ENCODE measurements around the gene ANTXRL.
"Not testable (repeated sequence)": the region's sequence is repeated elsewhere in the genome, so short reads cannot be mapped to it uniquely, and the experiment has no call there.

ANTXRL gene

GRCh38 chr10:46255210-46255609 is 31.6 kb upstream of the ANTXRL start:
- not testable (repeated sequence) for DNase-seq

DNA sequence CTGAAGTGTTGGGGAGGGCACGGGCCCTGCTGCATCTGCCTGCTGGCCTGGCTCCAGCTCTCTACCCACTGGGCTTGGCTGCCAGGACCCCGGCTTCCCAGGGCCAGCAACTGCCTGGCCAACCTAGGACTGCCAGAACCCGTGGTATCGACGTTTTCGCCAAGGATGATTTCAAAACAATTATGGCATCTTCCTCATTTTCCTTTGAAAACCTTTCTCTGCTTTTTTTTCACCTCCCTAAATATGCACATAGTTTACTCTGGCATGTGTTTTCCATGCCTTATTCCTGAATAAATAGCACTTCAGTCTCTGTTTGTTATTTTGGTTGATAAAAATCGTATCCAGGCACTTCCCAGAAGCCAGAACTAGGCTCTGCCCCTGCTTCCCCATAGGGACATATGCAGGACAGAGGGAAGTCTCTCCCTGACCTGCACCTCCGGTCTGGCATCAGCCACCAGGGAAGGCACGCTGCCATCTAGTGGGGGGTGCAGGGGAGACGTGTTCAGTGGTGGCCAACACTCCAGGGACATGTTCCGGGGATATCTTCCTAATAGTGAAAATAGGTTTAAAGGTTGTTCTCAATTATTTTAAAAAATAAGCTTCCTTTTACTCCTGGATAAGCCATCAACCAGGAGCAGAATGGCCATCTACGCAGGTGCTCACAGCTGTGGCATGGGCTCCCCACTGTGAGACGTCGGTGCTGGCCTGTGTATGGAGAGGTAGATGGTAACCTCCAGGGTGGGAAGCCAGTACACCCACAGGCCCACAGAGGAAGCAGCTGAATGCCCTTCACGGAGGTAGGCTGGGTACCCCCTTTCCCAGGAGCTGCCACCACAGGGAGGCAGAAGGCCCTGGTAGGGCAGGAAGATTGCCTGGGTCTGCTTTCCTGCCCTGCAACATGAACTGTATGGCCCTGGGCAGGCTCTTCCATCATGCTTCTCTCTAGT is 30.7 kb upstream of the ANTXRL start:
- peak; percentile 1 for DNase-seq

GRCh38 chr10:46257099-46257498 is 29.7 kb upstream of the ANTXRL start:
- DNase-seq: no peak

GRCh38 chr10:46262906-46263560 is 23.8 kb upstream of the ANTXRL start:
- DNase-seq: not testable (repeated sequence)

DNA sequence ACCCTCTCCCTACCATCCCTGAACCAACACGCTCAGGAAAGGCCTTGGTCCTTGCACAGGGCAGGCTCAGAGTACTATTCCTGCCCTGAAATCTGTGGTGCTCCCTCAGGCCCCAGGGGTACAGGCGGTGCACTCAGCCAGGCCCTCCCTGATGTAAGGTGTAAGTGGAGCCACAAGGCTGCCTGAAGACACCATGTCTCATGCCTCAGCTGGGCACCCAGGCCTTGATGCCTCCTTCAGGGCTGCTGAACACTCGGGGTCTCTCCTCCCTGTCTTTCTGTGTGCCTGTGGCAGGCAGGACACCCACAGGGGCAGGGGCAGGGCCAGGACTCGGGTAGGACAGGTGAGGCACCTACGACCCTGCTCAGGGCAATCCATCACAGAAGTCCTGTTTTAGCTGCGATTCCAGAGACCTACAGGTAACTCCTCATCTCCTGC is 22.9 kb upstream of the ANTXRL start:
- DNase-seq: no peak

DNA sequence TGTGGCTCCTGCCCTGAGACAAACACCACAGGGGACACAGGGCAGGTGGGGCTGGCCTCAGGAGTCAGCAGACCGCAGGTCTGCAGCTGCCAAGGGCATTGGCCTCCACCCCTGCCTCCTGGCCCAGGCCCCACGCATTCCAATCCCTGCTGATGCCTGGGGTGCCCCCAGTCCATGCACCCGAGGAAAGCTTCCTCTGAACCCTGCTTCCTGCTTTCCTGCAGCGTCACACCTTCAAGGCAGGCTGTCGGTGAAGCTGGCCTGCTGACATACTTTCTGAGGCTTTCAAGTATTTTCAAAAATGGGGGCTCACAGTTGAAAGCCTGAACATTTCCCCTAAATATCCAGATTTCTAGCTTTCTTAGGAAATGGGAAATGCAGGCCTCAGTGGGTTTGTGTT is 22.5 kb upstream of the ANTXRL start:
- DNase-seq: no peak

DNA sequence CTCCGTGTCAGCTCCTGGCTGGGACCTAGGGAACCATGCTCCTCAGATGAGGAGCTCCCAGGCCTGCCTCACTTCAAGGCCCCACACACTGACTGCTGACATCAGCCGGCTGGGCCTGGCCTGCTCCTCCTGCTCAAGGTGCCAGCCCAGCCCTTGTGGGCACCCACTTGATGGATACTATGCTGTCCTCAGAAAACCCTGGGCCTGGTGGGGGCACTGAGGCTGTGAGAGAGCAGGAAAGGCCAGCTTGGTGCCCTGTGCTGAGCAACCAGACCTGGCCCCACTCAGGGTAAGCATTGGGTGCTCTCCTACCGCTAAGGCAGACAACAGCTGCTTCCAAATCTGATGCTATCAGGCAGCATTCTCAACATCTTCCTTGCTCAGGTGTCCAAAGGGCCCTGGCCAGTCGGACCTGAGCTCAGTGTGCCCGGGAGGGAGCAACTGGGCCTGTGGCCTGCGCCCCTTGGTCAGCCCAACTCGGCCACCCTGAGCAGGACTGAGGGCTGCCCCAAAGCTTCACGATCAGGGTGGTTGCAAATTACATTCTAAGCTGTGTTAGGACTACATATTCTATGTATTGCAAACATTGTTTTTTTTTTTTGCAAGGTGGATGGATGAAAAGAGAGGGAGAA is 21.9 kb upstream of the ANTXRL start:
- DNase-seq: no peak

DNA sequence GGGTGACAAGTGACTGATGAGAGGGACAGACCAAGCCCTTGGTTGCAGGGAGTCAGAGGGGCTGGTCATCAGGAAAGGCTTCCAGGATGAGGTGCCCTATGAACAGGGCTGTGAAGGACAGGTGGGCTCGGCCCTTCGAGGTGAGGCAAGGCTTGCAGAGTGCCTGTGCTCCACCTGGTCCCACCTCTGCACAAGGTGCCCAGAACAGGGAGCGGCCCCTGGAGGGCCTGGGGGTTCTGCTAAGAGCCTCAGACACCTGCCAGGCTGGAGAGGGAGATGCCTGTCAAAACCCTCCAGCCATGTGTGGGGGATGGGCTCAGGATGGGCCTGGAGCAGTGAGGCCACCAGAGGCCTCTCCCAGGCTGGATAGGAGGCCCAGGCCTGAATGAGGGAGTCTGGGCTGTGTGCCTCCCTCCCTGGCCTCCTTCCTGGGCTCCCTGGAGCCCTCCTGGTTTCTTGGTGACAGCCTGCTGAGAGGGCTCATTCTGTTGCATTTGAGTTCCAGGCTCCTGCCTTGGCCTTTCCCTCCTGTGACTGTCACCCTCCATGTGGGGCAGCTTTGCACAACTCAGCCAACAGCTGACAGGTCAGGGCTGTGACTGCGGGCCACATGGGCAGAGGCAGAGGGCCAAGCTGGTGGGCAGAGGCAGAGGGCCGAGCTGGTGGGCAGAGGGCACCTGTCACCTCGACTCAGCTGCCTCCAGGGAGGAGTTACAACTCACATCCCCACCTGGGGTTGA is 21.1 kb upstream of the ANTXRL start:
- DNase-seq: not testable (repeated sequence)

GRCh38 chr10:46266306-46266985 is 20.4 kb upstream of the ANTXRL start:
- DNase-seq: no peak

- no peak for DNase-seq
Observed at GRCh38 chr10:46267132-46267985, 19.4 kb upstream of the ANTXRL start.

- DNase-seq: no peak
Observed at GRCh38 chr10:46268076-46268881, 18.5 kb upstream of the ANTXRL start.

DNA sequence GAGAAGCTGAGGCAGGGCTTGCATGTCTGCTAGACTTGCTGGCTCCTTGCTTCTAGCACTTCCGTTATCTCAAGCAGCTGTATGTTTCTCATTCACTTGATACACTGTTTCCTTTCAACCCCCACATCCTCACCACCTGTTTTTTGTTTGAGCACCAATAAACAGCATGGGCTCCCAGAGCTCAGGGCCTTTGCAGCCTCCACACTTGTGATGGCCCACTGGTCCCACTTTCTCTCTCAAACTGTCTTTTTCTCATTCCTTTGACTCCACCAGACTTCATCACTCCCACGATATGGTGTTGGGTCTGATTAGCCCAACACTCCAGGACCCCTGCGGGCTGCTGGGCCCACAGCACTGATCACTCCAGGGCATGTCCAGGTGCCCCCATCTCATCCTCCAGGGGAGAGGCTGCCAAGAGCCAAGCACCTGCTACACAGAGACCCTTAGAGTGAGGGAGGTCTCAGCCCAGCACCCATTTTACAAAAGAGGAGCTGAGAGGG is 17.2 kb upstream of the ANTXRL start:
- not testable (repeated sequence) for DNase-seq

- no peak for DNase-seq
Observed at GRCh38 chr10:46270086-46270811, 16.5 kb upstream of the ANTXRL start.

DNA sequence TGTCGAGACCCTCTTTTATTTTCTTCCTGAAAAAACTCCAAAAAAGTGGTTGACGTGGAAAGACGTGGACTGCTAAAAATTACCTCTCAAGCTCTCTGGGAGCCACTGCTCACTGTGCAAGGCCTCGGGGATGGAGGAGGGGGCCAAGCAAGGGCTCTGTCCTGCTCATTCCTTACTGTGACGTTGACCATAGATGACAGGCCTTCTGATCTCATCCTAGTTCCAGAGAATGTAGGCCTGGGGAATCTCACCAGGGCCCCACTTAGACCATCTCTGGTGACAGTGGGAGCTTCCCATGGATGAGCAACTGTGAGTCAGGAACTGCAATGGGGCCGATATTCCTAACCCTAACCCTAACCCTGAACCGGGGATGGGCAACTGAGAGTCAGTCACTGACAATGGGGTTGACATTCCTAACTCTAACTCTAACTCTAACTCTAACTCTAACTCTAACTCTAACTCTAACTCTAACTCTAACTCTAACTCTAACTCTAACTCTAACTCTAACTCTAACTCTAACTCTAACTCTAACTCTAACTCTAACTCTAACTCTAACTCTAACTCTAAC is 15.8 kb upstream of the ANTXRL start:
- DNase-seq: not testable (repeated sequence)

GRCh38 chr10:46271795-46272499 is 14.8 kb upstream of the ANTXRL start:
- DNase-seq: not testable (repeated sequence)

DNA sequence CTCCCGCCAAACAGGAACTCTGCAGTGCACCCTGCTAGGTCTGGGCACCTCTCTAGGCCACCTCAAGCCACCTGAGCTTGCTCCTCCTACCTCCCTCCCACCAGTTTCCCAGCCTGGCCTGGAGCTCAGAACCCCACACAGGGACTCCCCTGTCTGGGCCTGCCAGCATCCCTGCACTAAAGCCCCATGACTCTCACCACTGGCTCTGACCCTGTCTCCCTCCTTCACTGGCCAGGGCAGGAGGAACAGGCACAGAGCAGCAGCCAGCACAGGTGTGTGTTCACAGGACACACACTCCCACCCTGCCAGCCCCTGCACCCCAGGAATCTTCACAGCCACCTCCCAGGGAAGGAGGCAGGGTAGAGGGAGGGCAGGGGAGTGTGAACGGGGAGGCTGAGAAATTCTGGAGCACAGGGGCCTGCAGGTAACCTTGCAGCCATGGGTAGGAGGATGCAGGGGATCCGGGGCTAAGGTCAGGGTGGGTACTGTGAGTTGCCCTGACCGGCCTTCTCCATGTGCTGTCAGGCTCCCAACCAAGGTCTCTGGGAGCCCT is 13.9 kb upstream of the ANTXRL start:
- DNase-seq: no peak

DNA sequence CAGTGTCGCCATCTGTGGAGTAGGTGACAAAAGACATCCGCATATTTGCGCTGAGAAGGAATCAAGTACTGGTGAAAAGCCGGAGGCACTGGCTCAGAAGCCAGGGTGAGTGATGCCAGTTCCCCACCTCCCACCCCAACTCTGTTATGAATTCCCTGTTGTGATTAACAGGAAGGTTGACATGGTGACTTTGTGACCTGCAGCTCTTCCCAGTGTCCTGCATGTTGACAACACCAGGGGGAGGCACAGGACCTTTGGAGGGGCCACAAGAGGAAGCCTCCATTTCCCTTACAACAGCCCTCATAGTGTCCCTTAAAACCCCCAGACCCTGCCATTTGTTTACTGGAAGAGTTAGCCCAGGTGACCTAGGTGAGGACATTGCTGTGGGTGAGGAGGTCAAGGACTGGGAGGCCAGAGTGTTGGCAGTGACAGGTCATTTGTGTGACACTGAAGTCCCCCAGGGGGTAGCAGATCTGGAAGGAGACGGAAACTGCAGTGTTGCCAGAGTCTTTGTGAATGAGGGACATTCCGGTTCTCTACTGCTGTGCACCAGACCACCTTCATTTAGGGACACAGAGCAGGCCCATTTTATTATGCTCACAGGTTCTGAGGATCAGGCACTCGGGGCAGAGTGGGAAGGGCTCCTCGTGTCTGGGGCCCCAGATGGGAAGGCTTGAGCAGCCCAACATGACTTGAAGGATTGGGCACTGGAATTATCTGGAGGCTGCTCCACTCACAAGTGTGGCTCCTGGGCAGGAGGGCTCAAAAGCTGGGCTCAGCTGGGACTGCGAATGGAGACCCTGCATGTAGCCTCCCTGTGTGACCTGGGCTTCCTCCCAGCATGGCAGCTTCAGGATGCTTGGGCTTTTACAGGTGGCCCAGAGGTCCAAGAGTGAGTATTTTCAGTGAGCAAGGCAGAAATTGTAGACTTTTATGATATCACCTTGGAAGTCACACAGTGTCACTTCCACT is 13.0 kb upstream of the ANTXRL start:
- no peak for DNase-seq
